ENCODE data around the gene PFKFB4. TPM values are rescaled to one million over a fixed set of nuclear protein-coding genes. Genes with fewer than 3 reads are reported as not detected.
"Not testable (repeated sequence)": the region's sequence is repeated elsewhere in the genome, so short reads cannot be mapped to it uniquely, and the experiment has no call there.

PFKFB4 gene
- total RNA-seq, 1 donor = 18.1 TPM

DNA sequence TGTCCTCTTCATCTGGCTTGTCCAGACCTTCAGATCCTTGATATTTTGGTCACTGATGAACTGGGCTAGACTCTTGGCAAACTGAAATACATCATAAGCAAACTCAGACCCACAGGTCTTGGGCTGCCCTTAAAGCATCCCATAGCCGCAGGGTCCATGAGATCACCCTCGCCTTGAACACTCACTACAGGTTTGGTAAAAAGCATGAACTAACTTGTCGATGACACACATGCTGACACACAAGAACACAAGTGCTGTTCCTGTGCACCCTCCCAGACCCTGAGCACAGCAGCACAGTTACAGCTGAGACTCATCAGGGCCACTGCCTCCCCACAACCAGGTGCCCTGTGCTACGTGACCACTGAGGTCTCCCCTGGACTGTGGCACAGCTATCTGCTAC is 21.0 kb downstream of the PFKFB4 start:
- H3K4me3 ChIP-seq (ENCODE audit: low read depth, low read length) = no peak overlapping the region
- TF ChIP-seq, protein P1, sequence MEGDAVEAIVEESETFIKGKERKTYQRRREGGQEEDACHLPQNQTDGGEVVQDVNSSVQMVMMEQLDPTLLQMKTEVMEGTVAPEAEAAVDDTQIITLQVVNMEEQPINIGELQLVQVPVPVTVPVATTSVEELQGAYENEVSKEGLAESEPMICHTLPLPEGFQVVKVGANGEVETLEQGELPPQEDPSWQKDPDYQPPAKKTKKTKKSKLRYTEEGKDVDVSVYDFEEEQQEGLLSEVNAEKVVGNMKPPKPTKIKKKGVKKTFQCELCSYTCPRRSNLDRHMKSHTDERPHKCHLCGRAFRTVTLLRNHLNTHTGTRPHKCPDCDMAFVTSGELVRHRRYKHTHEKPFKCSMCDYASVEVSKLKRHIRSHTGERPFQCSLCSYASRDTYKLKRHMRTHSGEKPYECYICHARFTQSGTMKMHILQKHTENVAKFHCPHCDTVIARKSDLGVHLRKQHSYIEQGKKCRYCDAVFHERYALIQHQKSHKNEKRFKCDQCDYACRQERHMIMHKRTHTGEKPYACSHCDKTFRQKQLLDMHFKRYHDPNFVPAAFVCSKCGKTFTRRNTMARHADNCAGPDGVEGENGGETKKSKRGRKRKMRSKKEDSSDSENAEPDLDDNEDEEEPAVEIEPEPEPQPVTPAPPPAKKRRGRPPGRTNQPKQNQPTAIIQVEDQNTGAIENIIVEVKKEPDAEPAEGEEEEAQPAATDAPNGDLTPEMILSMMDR (IDR thresholded peaks at IDR 0.05; ENCODE audit: insufficient read depth, low read depth, low read length) = no peak
- no peak for DNase-seq (ENCODE audit: low read depth)

DNA sequence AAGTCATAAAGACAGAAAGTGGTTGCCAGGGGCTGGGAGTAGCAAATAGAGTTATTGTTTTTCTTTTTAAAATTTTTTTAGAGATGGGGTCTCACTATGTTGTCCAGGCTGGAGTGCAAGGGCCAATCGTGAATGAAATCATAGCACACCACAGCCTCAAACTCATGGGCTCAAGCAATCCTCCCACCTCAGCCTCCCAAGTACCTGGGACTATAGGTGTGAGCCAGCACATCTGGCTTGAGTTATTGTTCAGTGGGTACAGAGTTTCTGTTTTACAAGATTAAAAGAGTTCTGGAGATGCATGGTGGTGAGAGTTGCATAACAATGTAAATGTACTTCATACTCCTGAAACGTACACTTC is 23.6 kb downstream of the PFKFB4 start:
- H3K4me3 ChIP-seq (ENCODE audit: low read depth, low read length) = no peak overlapping the region
- TF ChIP-seq, protein P1 (IDR thresholded peaks at IDR 0.05; ENCODE audit: insufficient read depth, low read depth, low read length) = no peak
- no peak for DNase-seq (ENCODE audit: low read depth)

DNA sequence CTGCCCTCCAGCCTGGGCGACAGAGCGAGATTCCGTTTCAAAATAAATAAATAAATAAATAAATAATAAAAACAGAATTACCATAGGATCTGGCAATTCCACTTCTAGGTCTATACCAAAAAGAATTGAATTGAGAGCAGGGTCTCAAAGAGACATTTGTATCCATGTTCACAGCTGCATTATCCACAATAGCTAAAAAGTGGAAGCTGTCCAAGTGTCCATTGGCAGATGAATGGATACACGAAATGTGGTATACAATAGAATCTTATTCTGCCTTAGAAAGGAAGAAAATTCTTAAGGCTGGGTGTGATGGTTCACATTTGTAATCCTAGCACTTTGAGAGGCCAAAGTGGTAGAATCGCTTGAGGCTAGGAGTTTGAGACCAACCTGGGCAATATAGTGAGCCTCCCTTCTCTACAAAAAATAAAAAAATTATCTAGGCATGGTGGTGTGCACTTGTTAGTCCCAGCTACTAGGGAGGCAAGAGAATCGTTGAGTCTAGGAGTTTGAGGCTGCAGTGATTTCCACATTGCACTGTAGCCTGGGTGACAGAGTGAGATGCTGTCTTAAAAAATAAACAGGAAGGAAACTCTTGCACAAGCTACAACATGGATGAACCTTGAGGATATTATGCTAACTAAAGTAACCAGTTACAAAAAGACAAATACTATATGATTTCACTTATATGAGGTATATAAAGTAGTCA is 24.2 kb downstream of the PFKFB4 start:
- peak; percentile 14 for DNase-seq (ENCODE audit: low read depth)
- H3K4me3 ChIP-seq (ENCODE audit: low read depth, low read length) = no peak overlapping the region
- TF ChIP-seq, protein P1 (IDR thresholded peaks at IDR 0.05; ENCODE audit: insufficient read depth, low read depth, low read length) = no peak

DNA sequence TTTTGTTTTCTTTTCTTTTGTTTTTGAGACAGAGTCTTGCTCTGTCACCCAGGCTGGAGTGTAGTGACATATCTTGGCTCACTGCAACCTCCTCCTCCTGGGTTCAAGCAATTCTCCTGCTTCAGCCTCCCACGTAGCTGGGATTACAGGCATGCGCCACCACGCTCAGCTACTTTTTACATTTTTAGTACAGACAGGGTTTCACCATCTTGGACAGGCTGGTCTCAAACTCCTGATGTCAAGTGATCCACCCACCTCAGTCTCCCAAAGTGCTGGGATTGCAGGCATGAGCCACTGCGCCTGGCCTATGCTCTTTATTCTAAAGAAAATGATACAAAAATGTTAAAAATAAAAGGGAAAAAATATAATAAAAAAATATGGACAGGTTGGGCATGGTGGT is 25.9 kb downstream of the PFKFB4 start:
- not testable (repeated sequence) for DNase-seq (ENCODE audit: low read depth); H3K4me3 ChIP-seq (ENCODE audit: low read depth, low read length)

DNA sequence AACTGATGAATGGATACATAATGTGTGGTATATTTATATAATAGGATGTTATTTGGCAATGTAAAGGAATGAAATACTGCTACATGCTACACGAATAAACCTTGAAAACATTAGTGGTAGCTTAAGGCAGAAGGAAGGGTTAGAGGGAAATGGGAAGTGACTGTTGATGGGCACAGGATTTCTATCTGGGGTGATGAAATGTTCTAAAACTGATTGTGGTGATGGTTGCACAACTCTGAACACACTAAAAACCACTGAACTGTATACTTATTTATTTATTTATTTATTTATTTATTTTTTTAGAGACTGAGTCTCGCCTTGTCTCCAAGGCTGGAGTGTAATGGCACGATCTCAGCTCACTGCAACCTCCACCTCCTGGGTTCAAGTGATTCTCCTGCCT is 27.8 kb downstream of the PFKFB4 start:
- TF ChIP-seq, protein P1 (IDR thresholded peaks at IDR 0.05; ENCODE audit: insufficient read depth, low read depth, low read length) = no peak
- peak; percentile 49 for DNase-seq (ENCODE audit: low read depth)
- no peak overlapping the region for H3K4me3 ChIP-seq (ENCODE audit: low read depth, low read length)

DNA sequence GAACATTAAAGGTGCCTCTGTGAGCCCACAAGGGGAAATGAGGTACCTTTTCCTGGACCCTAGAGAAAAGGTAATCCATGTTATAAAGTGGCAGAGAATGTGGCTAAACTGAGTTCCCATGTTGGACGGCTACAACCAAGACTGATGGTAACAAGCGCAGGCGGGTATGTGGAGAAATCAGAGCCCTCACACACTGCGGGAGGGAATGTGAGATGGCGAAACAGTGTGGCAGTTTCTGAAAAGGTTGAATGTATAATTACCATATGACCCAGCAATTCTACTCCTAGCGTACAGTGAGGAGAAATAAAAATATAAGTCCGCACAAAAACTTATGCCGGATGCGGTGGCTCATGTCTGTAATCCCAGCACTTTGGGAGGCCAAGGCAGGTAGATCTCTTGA is 28.6 kb downstream of the PFKFB4 start:
- TF ChIP-seq, protein P1 (IDR thresholded peaks at IDR 0.05; ENCODE audit: insufficient read depth, low read depth, low read length) = no peak
- no peak for DNase-seq (ENCODE audit: low read depth)
- H3K4me3 ChIP-seq (ENCODE audit: low read depth, low read length) = no peak overlapping the region

DNA sequence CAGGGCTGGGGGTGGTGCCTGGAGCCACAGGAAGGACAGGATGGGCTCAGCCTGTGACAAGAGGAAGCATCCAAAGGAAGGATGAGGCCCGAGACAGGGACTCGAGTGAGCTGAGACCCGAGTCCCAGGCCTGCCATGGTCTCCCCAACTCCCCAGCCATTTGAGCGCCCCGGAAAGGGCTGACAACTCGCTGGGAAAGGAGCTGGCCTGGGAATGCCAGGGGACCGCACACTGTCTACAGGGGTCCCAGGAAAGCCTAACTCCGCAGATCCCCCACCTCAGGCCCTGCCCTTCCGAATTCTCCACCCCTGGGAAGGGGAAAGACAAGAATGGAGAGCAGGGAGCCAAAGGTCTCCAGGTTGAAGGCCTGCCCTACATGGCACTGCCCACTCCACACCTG is 31.6 kb downstream of the PFKFB4 start:
- no peak overlapping the region for H3K4me3 ChIP-seq (ENCODE audit: low read depth, low read length)
- DNase-seq (ENCODE audit: low read depth) = no peak
- TF ChIP-seq, protein P1 (IDR thresholded peaks at IDR 0.05; ENCODE audit: insufficient read depth, low read depth, low read length) = no peak
